Brain microvascular endothelial cell (primary cell): ENCODE measurements around the gene AP3S2.
"Not testable (repeated sequence)": the region's sequence is repeated elsewhere in the genome, so short reads cannot be mapped to it uniquely, and the experiment has no call there.

Experiments used
- DNase-seq: peaks from one replicate; pipeline ENCODE4 v3.0.0-alpha.2; 2020
- H3K27ac ChIP-seq: fragments of 250-450 bp; sonication (Bioruptor Pico); 2 replicates; pipeline ENCODE4 v1.5.1; 2020; ENCODE audit warnings: mild to moderate bottlenecking, moderate library complexity
- H3K27me3 ChIP-seq: fragments of 250-450 bp; sonication (Bioruptor Pico); replicated peaks from 2 replicates; pipeline ENCODE4 v1.5.1; 2020; ENCODE audit warnings: mild to moderate bottlenecking
- H3K36me3 ChIP-seq: fragments of 250-450 bp; sonication (Bioruptor Pico); replicated peaks from 2 replicates; pipeline ENCODE4 v1.5.1; 2020; ENCODE audit warnings: mild to moderate bottlenecking
- H3K4me3 ChIP-seq: 2 replicates; pipeline ENCODE4 v1.5.1; 2011; ENCODE audit warnings: low read depth, mild to moderate bottlenecking, control low read depth, low read length, moderate library complexity
- CTCF ChIP-seq: IDR thresholded peaks from 2 replicates; pipeline ENCODE4 v1.5.1; 2011; ENCODE audit warnings: low read depth, mild to moderate bottlenecking, moderate library complexity, low read length, control low read depth, inconsistent platforms; ENCODE audit errors: missing control alignments
- in situ Hi-C: cut with HindIII; loops from 2 replicates; pipeline ENCODE4 v1.10.0; 2017; ENCODE audit warnings: low sequenced_read_pairs, low pct_ligation_motif_present

Gene AP3S2

GRCh38 chr15:89893696-89894447 lies at the start of gene AP3S2:
Gene AP3S2 (minus strand): TSS chr15:89893994. CDS start chr15:89893949, 45 bp downstream.
- in situ Hi-C loops, result no loop called here
- Histone ChIP-seq H3K36me3 (peaks cover 2% of the 10 kb centered on the region), H3K4me3 (peak within 1 kb of the TSS; percentile 95), H3K27me3 (no peaks in the 10 kb centered on the region), H3K27ac (peak within 1 kb of the TSS; percentile 92)
- TF ChIP-seq CTCF, result no peak
- peak; percentile 85 for DNase-seq

- in situ Hi-C loops, result no loop called here
- DNase-seq, result no peak
- no peak overlapping the region for H3K4me3 ChIP-seq
- no peak overlapping the region for H3K27ac ChIP-seq
- H3K27me3 ChIP-seq, result no peaks in the 10 kb centered on the region
- no peak for TF ChIP-seq CTCF
- no peaks in the 10 kb centered on the region for H3K36me3 ChIP-seq
Observed at GRCh38 chr15:89939910-89940309, 46.1 kb upstream of the AP3S2 start.

- H3K27me3 ChIP-seq, H3K27ac ChIP-seq, DNase-seq, in situ Hi-C loops, H3K36me3 ChIP-seq, H3K4me3 ChIP-seq: not testable (repeated sequence)
Observed at GRCh38 chr15:89939377-89939776, 45.6 kb upstream of the AP3S2 start.

- in situ Hi-C loops, result no loop called here
- no peaks in the 10 kb centered on the region for H3K27me3 ChIP-seq
- no peaks in the 10 kb centered on the region for H3K36me3 ChIP-seq
- no peak for DNase-seq
- no peak overlapping the region for H3K4me3 ChIP-seq
- TF ChIP-seq CTCF, result no peak
- H3K27ac ChIP-seq, result no peak overlapping the region
Observed at GRCh38 chr15:89937365-89938350, 43.9 kb upstream of the AP3S2 start.

GRCh38 chr15:89936786-89937265 lies 43.0 kb upstream of the AP3S2 start:
- DNase-seq, result no peak
- Histone ChIP-seq H3K27ac (no peak overlapping the region), H3K4me3 (no peak overlapping the region), H3K27me3 (no peaks in the 10 kb centered on the region), H3K36me3 (no peaks in the 10 kb centered on the region)
- TF ChIP-seq CTCF, result no peak
- in situ Hi-C loops, result no loop called here
